GM12872 (cell line): ENCODE measurements around the gene C16orf96.

Experiments
- CTCF ChIP-seq: IDR thresholded peaks from 3 replicates; pipeline ENCODE4 v1.5.1; 2011; ENCODE audit warnings: low read depth, mild to moderate bottlenecking, low read length, moderate library complexity; ENCODE audit not compliant: insufficient read depth

The C16orf96 gene

GRCh38 chr16:4594433-4595410 is 38.6 kb downstream of the C16orf96 start:
- TF ChIP-seq CTCF = no peak

- no peak for TF ChIP-seq CTCF
These were observed 41.0 kb downstream of the C16orf96 start for GRCh38 chr16:4597174-4597573.

- no peak for TF ChIP-seq CTCF
These were observed 42.9 kb downstream of the C16orf96 start for GRCh38 chr16:4599037-4599436.

GRCh38 chr16:4599545-4599944 is 43.4 kb downstream of the C16orf96 start:
- no peak for TF ChIP-seq CTCF

GRCh38 chr16:4601036-4601863 is 45.1 kb downstream of the C16orf96 start:
- no peak for TF ChIP-seq CTCF

- no peak for TF ChIP-seq CTCF
These were observed 45.7 kb downstream of the C16orf96 start for GRCh38 chr16:4601864-4602186.

GRCh38 chr16:4602331-4602730 is 46.2 kb downstream of the C16orf96 start:
- TF ChIP-seq CTCF = no peak
